SJSA1 (cell line): ENCODE measurements around the gene SLC3A2. TPM values are rescaled to one million over a fixed set of nuclear protein-coding genes. Genes with fewer than 3 reads are reported as not detected.

Source experiments
- DNase-seq, 2 experiments: peaks; one replicate each; pipeline ENCODE4 v3.0.0-alpha.2; 2015 to 2020; ENCODE audit warnings: low spot score in 2 of 2, low read depth in 1 of 2
- H3K27ac ChIP-seq: fragments of 250-450 bp; sonication (Bioruptor Pico); 2 replicates; pipeline ENCODE4 v1.5.1; 2020; ENCODE audit warnings: mild to moderate bottlenecking, moderate library complexity
- H3K27me3 ChIP-seq: fragments of 250-450 bp; sonication (Bioruptor Pico); replicated peaks from 2 replicates; pipeline ENCODE4 v1.5.1; 2020; ENCODE audit warnings: mild to moderate bottlenecking, moderate library complexity
- H3K36me3 ChIP-seq: fragments of 250-450 bp; sonication (Bioruptor Pico); 2 replicates; pipeline ENCODE4 v1.5.1; 2020; ENCODE audit warnings: mild to moderate bottlenecking
- H3K4me1 ChIP-seq: fragments of 250-450 bp; sonication (Bioruptor Pico); replicated peaks from 2 replicates; pipeline ENCODE4 v1.6.1; 2021; ENCODE audit warnings: mild to moderate bottlenecking
- H3K4me3 ChIP-seq: fragments of 250-450 bp; sonication (Bioruptor Pico); 2 replicates; pipeline ENCODE4 v1.5.1; 2020; ENCODE audit warnings: mild to moderate bottlenecking
- H3K9me3 ChIP-seq: fragments of 250-450 bp; sonication (Bioruptor Pico); replicated peaks from 2 replicates; pipeline ENCODE4 v1.5.1; 2020; ENCODE audit warnings: mild to moderate bottlenecking
- total RNA-seq: library from RNA; depleted of rRNA; stranded (reverse); fragments of >200 nt; shearing (Covaris generic); gene quantifications from 2 replicates; pipeline ENCODE4 v1.2.3, GENCODE V29; 2014

The SLC3A2 gene
- total RNA-seq, 1 experiment from 2014 or later: 452 TPM

GRCh38 chr11:62844154-62844553 is 36.5 kb upstream of the SLC3A2 start:
- H3K36me3 ChIP-seq: peaks cover 2% of the 10 kb centered on the region
- H3K27ac ChIP-seq: no peak overlapping the region
- no peak for DNase-seq
- H3K4me1 ChIP-seq: peaks cover 13% of the 10 kb centered on the region
- no peak overlapping the region for H3K4me3 ChIP-seq
- no peaks in the 10 kb centered on the region; the same call in 1 of the 2 replicates for H3K27me3 ChIP-seq
- no peaks in the 10 kb centered on the region for H3K9me3 ChIP-seq

- Histone ChIP-seq H3K36me3 (peaks cover 2% of the 10 kb centered on the region; the same call in 1 of the 2 replicates), H3K27ac (no peak overlapping the region), H3K27me3 (no peaks in the 10 kb centered on the region; the same call in 1 of the 2 replicates), H3K9me3 (no peaks in the 10 kb centered on the region), H3K4me1 (peaks cover 8% of the 10 kb centered on the region), H3K4me3 (no peak overlapping the region)
- DNase-seq: no peak
Observed at GRCh38 chr11:62846177-62846576, 34.5 kb upstream of the SLC3A2 start.

- H3K36me3 ChIP-seq: peaks cover 18% of the 10 kb centered on the region
- H3K9me3 ChIP-seq: no peaks in the 10 kb centered on the region
- no peak for DNase-seq
- peaks cover 3% of the 10 kb centered on the region; the same call in 1 of the 2 replicates for H3K4me1 ChIP-seq
- no peaks in the 10 kb centered on the region for H3K27me3 ChIP-seq
- no peak overlapping the region for H3K4me3 ChIP-seq
- no peak overlapping the region for H3K27ac ChIP-seq
Observed at GRCh38 chr11:62847767-62848314, 32.9 kb upstream of the SLC3A2 start.

- Histone ChIP-seq H3K27me3 (no peaks in the 10 kb centered on the region), H3K27ac (no peak overlapping the region), H3K4me3 (no peak overlapping the region), H3K36me3 (peaks cover 46% of the 10 kb centered on the region), H3K4me1 (peaks cover 21% of the 10 kb centered on the region), H3K9me3 (no peaks in the 10 kb centered on the region)
- DNase-seq: peak in 1 of 2 experiments; percentile 41
Observed at GRCh38 chr11:62850911-62851806, 29.5 kb upstream of the SLC3A2 start.

- no peaks in the 10 kb centered on the region for H3K9me3 ChIP-seq
- peaks cover 46% of the 10 kb centered on the region for H3K36me3 ChIP-seq
- no peaks in the 10 kb centered on the region for H3K27me3 ChIP-seq
- no peak overlapping the region for H3K27ac ChIP-seq
- H3K4me3 ChIP-seq: no peak overlapping the region
- DNase-seq: no peak
- peaks cover 26% of the 10 kb centered on the region for H3K4me1 ChIP-seq
Observed at GRCh38 chr11:62851807-62852522, 28.7 kb upstream of the SLC3A2 start.

- Histone ChIP-seq H3K36me3 (peaks cover 46% of the 10 kb centered on the region), H3K27ac (no peak overlapping the region), H3K4me1 (peaks cover 26% of the 10 kb centered on the region), H3K4me3 (no peak overlapping the region), H3K9me3 (no peaks in the 10 kb centered on the region), H3K27me3 (no peaks in the 10 kb centered on the region)
- no peak for DNase-seq
Observed at GRCh38 chr11:62852523-62853188, 28.0 kb upstream of the SLC3A2 start.

GRCh38 chr11:62853279-62853965 is 27.3 kb upstream of the SLC3A2 start:
- Histone ChIP-seq H3K9me3 (no peaks in the 10 kb centered on the region), H3K4me1 (peaks cover 26% of the 10 kb centered on the region), H3K36me3 (peaks cover 46% of the 10 kb centered on the region), H3K4me3 (peak overlapping the region; percentile 54), H3K27me3 (no peaks in the 10 kb centered on the region), H3K27ac (no peak overlapping the region)
- DNase-seq: no peak

GRCh38 chr11:62854013-62854824 is 26.5 kb upstream of the SLC3A2 start:
- peaks cover 46% of the 10 kb centered on the region for H3K36me3 ChIP-seq
- no peak overlapping the region for H3K27ac ChIP-seq

GRCh38 chr11:62854825-62855570 is 25.7 kb upstream of the SLC3A2 start:
- peaks cover 46% of the 10 kb centered on the region for H3K36me3 ChIP-seq
- no peaks in the 10 kb centered on the region for H3K27me3 ChIP-seq
- DNase-seq: peak in 1 of 2 experiments; percentile 28
- no peaks in the 10 kb centered on the region for H3K9me3 ChIP-seq
- H3K4me1 ChIP-seq: peaks cover 26% of the 10 kb centered on the region
- H3K4me3 ChIP-seq: peak overlapping the region; percentile 54
- H3K27ac ChIP-seq: peak overlapping the region; percentile 49

More at GRCh38 chr11:62854013-62854824, 26.5 kb upstream of the SLC3A2 start:
- Histone ChIP-seq H3K4me1 (peaks cover 26% of the 10 kb centered on the region), H3K4me3 (peak overlapping the region; percentile 54), H3K9me3 (no peaks in the 10 kb centered on the region), H3K27me3 (no peaks in the 10 kb centered on the region)
- DNase-seq: no peak

GRCh38 chr11:62855571-62856332 is 24.9 kb upstream of the SLC3A2 start:
- H3K9me3 ChIP-seq: no peaks in the 10 kb centered on the region

GRCh38 chr11:62856333-62856895 is 24.3 kb upstream of the SLC3A2 start:
- Histone ChIP-seq H3K27me3 (no peaks in the 10 kb centered on the region), H3K36me3 (peaks cover 42% of the 10 kb centered on the region), H3K27ac (peak overlapping the region; percentile 64), H3K4me3 (peak overlapping the region; percentile 54), H3K9me3 (no peaks in the 10 kb centered on the region), H3K4me1 (peaks cover 26% of the 10 kb centered on the region)
- no peak for DNase-seq

More at GRCh38 chr11:62855571-62856332, 24.9 kb upstream of the SLC3A2 start:
- peak; percentile 99 for DNase-seq
- Histone ChIP-seq H3K4me1 (peaks cover 26% of the 10 kb centered on the region), H3K27ac (peak overlapping the region; percentile 64), H3K36me3 (peaks cover 46% of the 10 kb centered on the region), H3K4me3 (peak overlapping the region; percentile 54), H3K27me3 (no peaks in the 10 kb centered on the region)
